ENCODE measurements around the gene NOX3. TPM values are rescaled to one million over a fixed set of nuclear protein-coding genes. Genes with fewer than 3 reads are reported as not detected.

NOX3 gene
- total and polyA plus RNA-seq, 10 of the 15 experiments (the other 5 are each of a cell fraction or from before 2014, with no cell fraction given) = not detected

DNA sequence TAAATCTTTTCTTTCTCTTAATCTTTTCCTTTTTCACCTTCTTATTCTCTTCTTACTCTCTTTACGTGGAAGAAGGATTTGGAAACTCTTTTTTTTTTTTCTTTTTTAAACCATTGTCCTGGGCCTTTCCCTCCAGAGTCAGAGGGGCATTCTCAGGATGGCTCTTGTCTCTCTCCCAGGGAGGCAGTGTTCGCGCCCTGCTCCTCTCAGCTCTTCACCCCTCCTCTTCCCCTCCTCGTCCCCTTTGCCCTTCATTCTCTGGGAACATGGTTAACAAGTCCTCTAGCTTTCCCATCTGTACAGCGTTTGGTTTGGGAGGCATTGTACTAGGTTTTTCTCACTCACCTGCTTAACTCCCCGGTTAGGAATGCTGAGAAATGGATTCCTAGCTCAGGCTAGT is 89.3 kb downstream of the NOX3 start:
- WGBS (ENCODE audit: insufficient coverage, insufficient replicate concordance, low lambda C conversion rate, missing lambda C conversion rate) = 70% methylated on average over 6 of the region's 6 CpGs
- ChIA-PET RAD21 (ENCODE audit: unreplicated experiment) (no interaction called here), CTCF (no interaction called here), SMC1A (ENCODE audit: uncharacterized antibody, unreplicated experiment) (interaction anchor here (0.9 kb wide), 1 partner anchor 32 kb away, joined by 3 read pairs; no protein-coding TSS in a partner anchor), POLR2A (interaction anchor here (0.7 kb wide), 1 partner anchor 37 kb away, joined by 3 read pairs; no protein-coding TSS in a partner anchor)
- in situ Hi-C loops (cut with MboI) = no loop called here
- no peaks in the 10 kb centered on the region for H3K27me3 ChIP-seq (replicated peaks in 1 of 2; ENCODE audit: control insufficient read depth in 2 of 2, insufficient read depth in 2 of 2, low read length in 1 of 2)
- no peaks in the 10 kb centered on the region for H3K4me1 ChIP-seq (ENCODE audit: control insufficient read depth, insufficient read depth, low read length)
- no peak overlapping the region for H2AFZ ChIP-seq (ENCODE audit: control insufficient read depth, low read depth, low read length)
- intact Hi-C loops (cut with micrococcal nuclease; ENCODE audit: unreplicated experiment) = no loop called here
- ATAC-seq = no peak
- no peaks in the 10 kb centered on the region for H4K20me1 ChIP-seq (ENCODE audit: control insufficient read depth, insufficient read depth)
- H3K9ac ChIP-seq (ENCODE audit: control insufficient read depth, insufficient read depth, low read length) = no peak overlapping the region
- H3K36me3 ChIP-seq (ENCODE audit: control insufficient read depth in 2 of 2, insufficient read depth in 2 of 2, low read length in 1 of 2) = no peaks in the 10 kb centered on the region
- no peaks in the 10 kb centered on the region; the same call in 2 of the 3 replicates for H3K9me3 ChIP-seq (replicated peaks; ENCODE audit: control insufficient read depth, insufficient read depth, low read length)
- no peak overlapping the region for H3K4me2 ChIP-seq (ENCODE audit: control insufficient read depth, insufficient read depth)
- H3K27ac ChIP-seq (ENCODE audit: control insufficient read depth, insufficient read depth) = no peak overlapping the region
- no TSS peak for BruUV-seq (replicated peaks)
- DNase-seq (ENCODE audit: low read depth, low spot score) = no peak
- no peak overlapping the region for H3K4me3 ChIP-seq
- FAIRE-seq = no peak
- H3K79me2 ChIP-seq (ENCODE audit: control insufficient read depth, insufficient read depth, low read length) = no peaks in the 10 kb centered on the region
- no peak for TF ChIP-seq SMARCA5 (IDR thresholded peaks at IDR 0.05)
- TF ChIP-seq IKZF2 (IDR thresholded peaks at IDR 0.05) = no peak
- TF ChIP-seq, protein P1, sequence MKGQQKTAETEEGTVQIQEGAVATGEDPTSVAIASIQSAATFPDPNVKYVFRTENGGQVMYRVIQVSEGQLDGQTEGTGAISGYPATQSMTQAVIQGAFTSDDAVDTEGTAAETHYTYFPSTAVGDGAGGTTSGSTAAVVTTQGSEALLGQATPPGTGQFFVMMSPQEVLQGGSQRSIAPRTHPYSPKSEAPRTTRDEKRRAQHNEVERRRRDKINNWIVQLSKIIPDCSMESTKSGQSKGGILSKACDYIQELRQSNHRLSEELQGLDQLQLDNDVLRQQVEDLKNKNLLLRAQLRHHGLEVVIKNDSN (IDR thresholded peaks at IDR 0.05; ENCODE audit: borderline replicate concordance, extremely low read length, insufficient read depth, low read depth, low read length) = no peak
- TF ChIP-seq PML (IDR thresholded peaks at IDR 0.05; ENCODE audit: low read length) = no peak
- TF ChIP-seq STAT1 (conservative IDR thresholded peaks at IDR 0.05) = no peak
- TF ChIP-seq NFXL1 (IDR thresholded peaks at IDR 0.05; ENCODE audit: borderline replicate concordance) = no peak
- no peak for TF ChIP-seq ASH2L (IDR thresholded peaks at IDR 0.05; ENCODE audit: borderline replicate concordance, low read depth)
- no peak for TF ChIP-seq RAD51 (IDR thresholded peaks at IDR 0.05)
- TF ChIP-seq SREBF2 (IDR thresholded peaks at IDR 0.05; ENCODE audit: low read length) = no peak
- TF ChIP-seq POU2F2 (IDR thresholded peaks at IDR 0.05; ENCODE audit: borderline replicate concordance, low read depth, low read length) = no peak
- TF ChIP-seq IKZF1 (conservative IDR thresholded peaks at IDR 0.05) = no peak
- TF ChIP-seq TARDBP (IDR thresholded peaks at IDR 0.05; ENCODE audit: borderline replicate concordance) = no peak
- TF ChIP-seq ZNF622 (IDR thresholded peaks at IDR 0.05) = no peak
- no peak for TF ChIP-seq KLF5 (IDR thresholded peaks at IDR 0.05; ENCODE audit: partially characterized antibody)
- TF ChIP-seq ETV6 (conservative IDR thresholded peaks at IDR 0.05 in 1 of 2, IDR thresholded peaks at IDR 0.05 in 1 of 2; ENCODE audit: borderline replicate concordance in 1 of 2, low read depth in 1 of 2) = no peak
- no peak for TF ChIP-seq ZNF207 (IDR thresholded peaks at IDR 0.05; ENCODE audit: borderline replicate concordance)
- TF ChIP-seq ESRRA (IDR thresholded peaks at IDR 0.05; ENCODE audit: low read length) = no peak
